Brain microvascular endothelial cell (primary cell): ENCODE measurements around the gene EFTUD2.

Experiments used
- DNase-seq: peaks from one replicate; pipeline ENCODE4 v3.0.0-alpha.2; 2020
- H3K27ac ChIP-seq: fragments of 250-450 bp; sonication (Bioruptor Pico); 2 replicates; pipeline ENCODE4 v1.5.1; 2020; ENCODE audit warnings: mild to moderate bottlenecking, moderate library complexity
- H3K27me3 ChIP-seq: fragments of 250-450 bp; sonication (Bioruptor Pico); replicated peaks from 2 replicates; pipeline ENCODE4 v1.5.1; 2020; ENCODE audit warnings: mild to moderate bottlenecking
- H3K36me3 ChIP-seq: fragments of 250-450 bp; sonication (Bioruptor Pico); replicated peaks from 2 replicates; pipeline ENCODE4 v1.5.1; 2020; ENCODE audit warnings: mild to moderate bottlenecking
- H3K4me3 ChIP-seq: 2 replicates; pipeline ENCODE4 v1.5.1; 2011; ENCODE audit warnings: low read depth, mild to moderate bottlenecking, control low read depth, low read length, moderate library complexity
- in situ Hi-C: cut with HindIII; loops from 2 replicates; pipeline ENCODE4 v1.10.0; 2017; ENCODE audit warnings: low sequenced_read_pairs, low pct_ligation_motif_present
- TF ChIP-seq, protein P1 (sequence below): IDR thresholded peaks from 2 replicates; pipeline ENCODE4 v1.5.1; 2011; ENCODE audit warnings: low read depth, mild to moderate bottlenecking, moderate library complexity, low read length, control low read depth, inconsistent platforms; ENCODE audit errors: missing control alignments

Gene EFTUD2

DNA sequence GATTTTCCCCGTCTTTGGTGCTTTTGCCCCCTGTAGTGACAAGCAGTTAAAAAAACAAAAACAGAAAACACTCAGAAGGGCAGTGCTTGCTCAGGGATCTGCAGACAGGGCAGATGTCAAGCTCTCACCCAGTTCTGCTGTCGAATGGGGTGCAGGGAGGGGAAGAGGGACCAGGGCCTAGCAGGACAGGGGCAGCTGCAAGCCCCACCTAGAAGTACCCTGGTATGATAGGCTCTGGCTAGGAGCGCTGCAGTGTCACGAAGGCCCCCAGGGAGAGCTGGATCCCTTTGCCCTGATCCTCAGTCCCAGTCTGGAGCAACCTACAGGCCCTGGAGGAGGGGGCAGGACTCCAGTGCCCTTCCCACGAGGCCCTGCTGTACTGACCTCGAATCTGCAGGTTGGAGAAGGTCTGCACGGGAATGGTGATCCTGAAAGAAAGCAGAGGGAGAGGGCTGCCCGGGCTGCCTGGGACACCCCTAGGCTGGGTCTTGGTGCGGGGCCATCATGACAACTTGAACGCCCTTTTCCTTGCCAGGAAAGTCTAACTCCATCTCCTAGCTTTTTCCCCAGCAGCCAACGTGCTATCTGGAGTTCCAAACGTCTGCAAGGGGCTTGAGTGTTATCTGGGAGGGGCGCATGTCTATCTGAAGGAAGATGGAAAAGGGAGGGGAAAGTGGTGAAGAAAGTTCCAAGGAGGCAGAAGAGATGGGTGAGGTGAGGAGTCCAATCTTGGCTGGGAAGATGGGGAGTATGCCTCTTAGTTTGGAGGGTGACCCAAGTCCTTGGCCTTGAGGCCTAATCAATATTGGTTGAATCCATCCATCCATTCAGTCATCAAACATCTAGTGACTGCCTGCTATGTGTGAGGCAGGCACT is 11.2 kb upstream of the EFTUD2 start:
- in situ Hi-C loops = loop anchor here (25.0 kb wide), 1 partner anchor 102 kb away; no protein-coding TSS in a partner anchor
- no peak overlapping the region for H3K4me3 ChIP-seq
- no peak overlapping the region for H3K27ac ChIP-seq
- H3K27me3 ChIP-seq = no peaks in the 10 kb centered on the region
- TF ChIP-seq, protein P1, sequence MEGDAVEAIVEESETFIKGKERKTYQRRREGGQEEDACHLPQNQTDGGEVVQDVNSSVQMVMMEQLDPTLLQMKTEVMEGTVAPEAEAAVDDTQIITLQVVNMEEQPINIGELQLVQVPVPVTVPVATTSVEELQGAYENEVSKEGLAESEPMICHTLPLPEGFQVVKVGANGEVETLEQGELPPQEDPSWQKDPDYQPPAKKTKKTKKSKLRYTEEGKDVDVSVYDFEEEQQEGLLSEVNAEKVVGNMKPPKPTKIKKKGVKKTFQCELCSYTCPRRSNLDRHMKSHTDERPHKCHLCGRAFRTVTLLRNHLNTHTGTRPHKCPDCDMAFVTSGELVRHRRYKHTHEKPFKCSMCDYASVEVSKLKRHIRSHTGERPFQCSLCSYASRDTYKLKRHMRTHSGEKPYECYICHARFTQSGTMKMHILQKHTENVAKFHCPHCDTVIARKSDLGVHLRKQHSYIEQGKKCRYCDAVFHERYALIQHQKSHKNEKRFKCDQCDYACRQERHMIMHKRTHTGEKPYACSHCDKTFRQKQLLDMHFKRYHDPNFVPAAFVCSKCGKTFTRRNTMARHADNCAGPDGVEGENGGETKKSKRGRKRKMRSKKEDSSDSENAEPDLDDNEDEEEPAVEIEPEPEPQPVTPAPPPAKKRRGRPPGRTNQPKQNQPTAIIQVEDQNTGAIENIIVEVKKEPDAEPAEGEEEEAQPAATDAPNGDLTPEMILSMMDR = no peak
- no peaks in the 10 kb centered on the region for H3K36me3 ChIP-seq
- DNase-seq = no peak

DNA sequence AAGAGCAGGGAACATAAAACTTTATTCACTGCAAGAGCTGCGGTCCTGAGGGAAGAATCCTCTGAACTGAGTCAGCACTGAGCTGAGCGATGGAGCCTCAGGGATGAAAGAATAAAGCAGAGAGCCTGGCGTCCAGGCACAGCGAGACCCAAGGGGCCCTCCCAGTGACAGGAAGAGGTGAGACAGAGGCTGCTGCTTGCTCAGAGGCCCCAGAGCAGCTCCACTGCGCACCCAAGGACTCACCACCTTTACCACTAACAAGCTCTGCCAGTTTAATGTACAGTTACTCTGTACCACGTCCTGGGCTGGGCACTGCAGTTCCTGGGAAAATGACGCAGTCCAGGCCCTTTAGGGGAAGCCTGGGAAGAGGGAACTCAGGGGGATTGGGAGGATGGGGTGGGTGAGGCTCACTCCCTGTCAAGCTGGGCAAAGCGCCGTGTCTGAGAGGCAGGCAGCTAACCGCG is 10.5 kb upstream of the EFTUD2 start:
- peak overlapping the region; percentile 34 for H3K27ac ChIP-seq
- peak; percentile 61 for DNase-seq

DNA sequence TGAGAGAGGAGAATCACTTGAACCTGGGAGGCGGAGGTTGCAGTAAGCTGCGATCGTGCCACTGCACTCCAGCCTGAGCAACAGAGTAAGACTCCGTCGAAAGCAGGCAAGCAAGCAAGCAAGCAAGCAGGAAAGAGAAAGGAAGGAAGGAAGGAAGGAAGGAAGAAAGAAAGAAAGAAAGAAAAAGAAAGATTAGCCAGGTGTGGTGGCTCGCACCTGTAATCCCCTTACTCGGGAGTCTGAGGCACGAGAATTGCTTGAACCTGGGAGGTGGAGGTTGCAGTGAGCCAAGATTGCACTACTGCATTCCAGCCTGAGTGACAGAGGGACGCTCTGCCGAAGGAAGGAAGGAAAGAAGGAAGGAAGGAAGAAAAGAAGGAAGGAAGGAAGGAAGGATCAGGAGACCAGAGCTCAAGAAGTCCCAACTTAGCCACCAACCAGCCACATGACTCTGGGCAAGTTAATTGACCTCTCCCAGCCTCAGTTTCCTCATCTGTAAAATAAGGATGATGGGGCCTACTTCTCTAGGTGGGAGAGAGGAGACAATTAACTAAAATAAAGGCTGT is 9.6 kb upstream of the EFTUD2 start:
- Histone ChIP-seq H3K27me3 (no peaks in the 10 kb centered on the region), H3K27ac (no peak overlapping the region), H3K36me3 (no peaks in the 10 kb centered on the region), H3K4me3 (no peak overlapping the region)
- in situ Hi-C loops = loop anchor here (25.0 kb wide), 1 partner anchor 103 kb away; no protein-coding TSS in a partner anchor
- DNase-seq = no peak
- TF ChIP-seq, protein P1 = no peak

More for the DNA sequence above, 10.5 kb upstream of the EFTUD2 start:
- in situ Hi-C loops = loop anchor here (25.0 kb wide), 1 partner anchor 103 kb away; no protein-coding TSS in a partner anchor
- peak overlapping the region; percentile 12 for H3K4me3 ChIP-seq
- TF ChIP-seq, protein P1 = no peak
- no peaks in the 10 kb centered on the region for H3K36me3 ChIP-seq
- H3K27me3 ChIP-seq = no peaks in the 10 kb centered on the region

DNA sequence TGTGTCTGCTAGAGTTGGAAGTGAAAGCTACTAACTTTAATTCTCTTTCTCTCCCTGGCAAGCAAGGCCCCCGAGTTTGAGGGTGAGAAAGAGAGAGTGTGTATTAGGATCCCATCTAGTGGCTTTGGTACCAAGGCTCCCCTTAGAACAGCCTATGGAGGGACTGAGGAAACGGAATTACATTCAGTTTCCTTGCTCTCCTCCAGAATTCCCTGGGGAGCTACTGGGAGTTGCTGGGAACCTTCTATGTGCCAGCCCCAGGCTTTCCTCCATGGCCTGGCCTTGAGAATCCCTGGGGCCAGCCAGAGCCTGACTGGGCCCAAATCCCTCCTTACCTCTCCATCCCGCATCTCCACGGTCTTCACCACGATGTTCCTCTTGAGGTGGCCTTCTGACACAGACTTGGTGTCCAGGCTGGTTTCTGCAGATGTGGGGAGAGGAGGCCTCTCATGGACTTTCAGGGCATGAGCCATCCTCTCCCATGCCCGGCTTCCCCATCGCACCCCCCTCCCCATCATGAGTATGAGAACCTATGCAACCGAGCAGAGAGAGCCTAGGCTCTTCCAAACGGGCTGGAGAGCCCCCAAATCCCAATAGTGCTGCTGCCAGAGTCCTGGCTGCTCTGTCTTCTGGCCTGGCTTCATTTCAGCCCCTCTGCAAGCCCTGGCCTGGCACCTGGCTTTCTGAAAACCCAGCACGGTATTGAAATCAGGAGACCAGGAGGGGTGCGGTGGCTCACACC is 8.7 kb upstream of the EFTUD2 start:
- H3K27me3 ChIP-seq = no peaks in the 10 kb centered on the region
- no peak overlapping the region for H3K4me3 ChIP-seq
- in situ Hi-C loops = loop anchor here (25.0 kb wide), 1 partner anchor 104 kb away; no protein-coding TSS in a partner anchor
- H3K27ac ChIP-seq = no peak overlapping the region
- DNase-seq = no peak
- no peaks in the 10 kb centered on the region for H3K36me3 ChIP-seq
- TF ChIP-seq, protein P1 = no peak

DNA sequence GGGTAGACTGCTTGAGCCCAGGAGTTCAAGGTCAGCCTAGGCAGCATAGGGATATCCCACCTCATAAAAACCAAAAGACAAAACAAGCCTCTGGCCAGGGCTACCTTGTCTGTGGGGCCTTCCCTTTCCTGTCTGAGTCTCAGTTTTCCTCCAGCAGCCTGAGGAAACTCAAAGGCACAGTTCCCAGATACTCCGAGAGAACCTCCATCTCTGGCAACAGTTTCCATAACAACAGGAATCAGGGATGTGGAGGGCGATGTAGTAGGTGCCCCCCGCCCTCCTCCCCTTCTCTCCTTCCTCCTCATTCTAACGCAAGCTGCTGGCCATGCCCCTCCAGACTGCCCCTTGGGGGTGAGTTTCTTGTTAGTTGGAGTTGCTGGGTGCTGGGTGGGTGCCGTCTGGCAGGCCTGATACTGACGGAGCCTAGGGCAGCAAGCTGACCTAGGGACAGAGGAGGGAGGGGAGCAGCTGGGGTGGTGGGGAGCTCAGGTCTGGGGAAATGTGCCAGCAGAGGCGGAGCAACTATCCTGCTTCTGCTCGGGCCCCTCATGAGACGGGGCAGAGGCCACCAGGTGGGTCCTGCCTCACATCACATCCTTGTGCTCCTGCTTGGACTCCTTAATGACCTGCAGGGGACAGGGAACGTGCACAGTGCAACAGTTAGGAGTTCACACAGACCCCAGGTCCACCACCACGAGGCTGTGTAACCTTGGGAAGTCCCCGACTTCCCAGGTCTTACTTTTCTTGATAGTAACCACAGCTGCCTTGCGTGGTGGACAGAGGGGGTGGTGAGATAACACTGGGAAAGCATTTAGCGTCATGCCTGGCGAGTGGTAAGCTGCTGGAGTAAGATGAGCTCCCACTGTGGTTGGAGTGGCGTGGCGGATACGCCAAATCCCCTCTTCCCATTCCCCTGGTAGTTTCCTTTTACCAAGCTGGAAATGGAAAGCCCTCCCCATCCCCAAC is 7.8 kb upstream of the EFTUD2 start:
- Histone ChIP-seq H3K27me3 (no peaks in the 10 kb centered on the region), H3K4me3 (no peak overlapping the region), H3K36me3 (no peaks in the 10 kb centered on the region), H3K27ac (peak overlapping the region; percentile 69)
- TF ChIP-seq, protein P1 = no peak
- in situ Hi-C loops = loop anchor here (25.0 kb wide), 1 partner anchor 105 kb away; no protein-coding TSS in a partner anchor
- DNase-seq = peak; percentile 31
